ENCODE data around the gene USP6NL. TPM values are rescaled to one million over a fixed set of nuclear protein-coding genes. Genes with fewer than 3 reads are reported as not detected.

USP6NL gene
- total and polyA plus RNA-seq, 2 of the 8 experiments (the other 6 are each of a cell fraction or from before 2014, with no cell fraction given), result 10.9 to 28.8 TPM

DNA sequence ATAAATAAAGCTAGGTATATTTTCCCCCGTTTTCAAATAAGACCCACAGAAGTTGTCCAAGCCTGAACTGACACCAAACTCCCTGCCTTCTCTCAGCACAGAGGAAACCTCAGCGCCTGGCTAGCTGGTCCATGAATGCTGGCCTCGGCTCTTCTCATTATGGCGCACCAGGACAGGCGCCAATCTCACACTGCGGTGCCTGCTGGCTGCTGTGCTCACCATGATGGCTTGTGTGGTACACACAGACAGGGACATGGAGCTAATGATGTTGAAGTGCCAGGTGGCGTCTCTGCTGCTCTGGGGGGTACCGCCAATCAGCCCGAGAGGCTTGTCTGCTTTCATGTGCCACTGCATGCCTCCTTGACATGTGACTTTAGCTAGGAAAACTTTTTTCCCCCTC lies 43.2 kb upstream of the USP6NL start (continued):
- TF ChIP-seq CHD7 (IDR thresholded peaks at IDR 0.05; ENCODE audit: insufficient replicate concordance, low read length) (no peak), JUN (IDR thresholded peaks at IDR 0.05; ENCODE audit: low read depth, low read length) (no peak), USF2 (IDR thresholded peaks at IDR 0.05; ENCODE audit: low read length) (no peak), TAF7 (optimal IDR thresholded peaks at IDR 0.05; ENCODE audit: borderline replicate concordance, low read depth, low read length) (no peak), SP1 (IDR thresholded peaks at IDR 0.05; ENCODE audit: low read depth, low read length) (no peak), POU5F1 (IDR thresholded peaks at IDR 0.05; ENCODE audit: low read depth, low read length) (no peak), SUZ12 (IDR thresholded peaks at IDR 0.05; ENCODE audit: low read length) (no peak), SP2 (IDR thresholded peaks at IDR 0.05; ENCODE audit: low read length) (no peak), RBBP5 (IDR thresholded peaks at IDR 0.05; ENCODE audit: borderline replicate concordance, low read depth, low read length) (no peak), HDAC6 (IDR thresholded peaks at IDR 0.05; ENCODE audit: low read depth, low read length) (no peak), TEAD4 (IDR thresholded peaks at IDR 0.05; ENCODE audit: low read depth, low read length) (no peak)
